Activated CD8-positive, alpha-beta memory T cell treated with anti-CD3 and anti-CD28 coated beads, Interleukin-2, amount 50 U/mL, for 48 hours (primary cell): ENCODE data around the gene DACT2.
"Not testable (repeated sequence)": the region's sequence is repeated elsewhere in the genome, so short reads cannot be mapped to it uniquely, and the experiment has no call there.

ENCODE experiments used
- DNase-seq: peaks from one replicate; pipeline ENCODE4 v3.0.0-alpha.2; 2020

DACT2 gene

GRCh38 chr6:168278904-168279303 is 40.7 kb downstream of the DACT2 start:
- no peak for DNase-seq

GRCh38 chr6:168277274-168277669 is 42.3 kb downstream of the DACT2 start:
- no peak for DNase-seq

- no peak for DNase-seq
Measured at GRCh38 chr6:168276576-168277273, 42.9 kb downstream of the DACT2 start.

- DNase-seq: no peak
Measured at GRCh38 chr6:168275168-168275567, 44.4 kb downstream of the DACT2 start.

- no peak for DNase-seq
Measured at GRCh38 chr6:168274037-168274952, 45.3 kb downstream of the DACT2 start.

- DNase-seq: no peak
Measured at GRCh38 chr6:168273441-168274036, 46.0 kb downstream of the DACT2 start.

- DNase-seq: no peak
Measured at GRCh38 chr6:168272415-168273325, 46.9 kb downstream of the DACT2 start.

- DNase-seq: no peak
Measured at GRCh38 chr6:168270274-168271172, 49.1 kb downstream of the DACT2 start.

GRCh38 chr6:168269455-168270243 is 49.9 kb downstream of the DACT2 start:
- DNase-seq: no peak

GRCh38 chr6:168268755-168269154 is 50.8 kb downstream of the DACT2 start:
- no peak for DNase-seq

GRCh38 chr6:168267779-168268178 is 51.8 kb downstream of the DACT2 start:
- DNase-seq: not testable (repeated sequence)

GRCh38 chr6:168265827-168266815 is 53.5 kb downstream of the DACT2 start:
- no peak for DNase-seq

GRCh38 chr6:168265394-168265793 is 54.2 kb downstream of the DACT2 start:
- no peak for DNase-seq

GRCh38 chr6:168264593-168265335 is 54.8 kb downstream of the DACT2 start:
- DNase-seq: no peak

GRCh38 chr6:168263351-168263905 is 56.1 kb downstream of the DACT2 start:
- DNase-seq: no peak

- no peak for DNase-seq
Measured at GRCh38 chr6:168261234-168261633, 58.3 kb downstream of the DACT2 start.

GRCh38 chr6:168260420-168260987 is 59.1 kb downstream of the DACT2 start:
- no peak for DNase-seq

- no peak for DNase-seq
Measured at GRCh38 chr6:168258795-168259194, 60.8 kb downstream of the DACT2 start.
